RWPE1 (cell line): ENCODE measurements around the gene RCL1.

Experiments used
- CTCF ChIA-PET: fragments of 350-600 bp; sonication (Branson Sonifier 250); formaldehyde crosslinking; extraction: SDS; loops from one replicate; lab custom pipeline; 2021; lab: Yijun Ruan, JAX
- POLR2A ChIA-PET: fragments of 400-600 bp; formaldehyde crosslinking; extraction: SDS; loops from one replicate; lab custom pipeline; 2020; ENCODE audit warnings: antibody characterized with exemption; ENCODE audit not compliant: low non-redundant PET; lab: Yijun Ruan, JAX
- DNase-seq: peaks from one replicate; pipeline ENCODE4 v3.0.0; 2012; ENCODE audit warnings: low spot score
- H3K27ac ChIP-seq: fragments of 450-650 bp; 2 replicates; pipeline ENCODE4 v1.5.1; 2017
- CTCF ChIP-seq: fragments of 450-650 bp; conservative IDR thresholded peaks from 2 replicates; pipeline ENCODE4 v1.5.1; 2017; ENCODE audit warnings: low read depth, mild to moderate bottlenecking

Gene RCL1

GRCh38 chr9:4844056-4844838, 51.5 kb downstream of the RCL1 start:
- CTCF ChIA-PET = no interaction called here

GRCh38 chr9:4849369-4849768, 56.6 kb downstream of the RCL1 start:
- 0 out of 2 replicates have a peak, but pooled peaks have one; percentile 9 for TF ChIP-seq CTCF
- H3K27ac ChIP-seq = no peak overlapping the region
- DNase-seq = no peak
- CTCF ChIA-PET = interaction anchor here (0.6 kb wide), 1 partner anchor 32 kb away, joined by 3 read pairs; no protein-coding TSS in a partner anchor
- POLR2A ChIA-PET = no interaction called here

More at GRCh38 chr9:4844056-4844838, 51.5 kb downstream of the RCL1 start:
- POLR2A ChIA-PET = interaction anchor here (0.6 kb wide), 1 partner anchor 104 kb away, joined by 3 read pairs; no protein-coding TSS in a partner anchor
- no peak for DNase-seq
- H3K27ac ChIP-seq = no peak overlapping the region
- TF ChIP-seq CTCF = no peak

- no peak for DNase-seq
- ChIA-PET POLR2A (no interaction called here), CTCF (interaction anchor here (0.6 to 0.7 kb wide), 2 partner anchors 10 to 749 kb away, joined by 4 to 5 read pairs; no protein-coding TSS in a partner anchor)
- TF ChIP-seq CTCF = no peak
- H3K27ac ChIP-seq = no peak overlapping the region
Measured at GRCh38 chr9:4850603-4851310, 58.0 kb downstream of the RCL1 start.

- no peak for TF ChIP-seq CTCF
- DNase-seq = no peak
- no peak overlapping the region for H3K27ac ChIP-seq
- CTCF ChIA-PET = no interaction called here
- POLR2A ChIA-PET = no interaction called here
Measured at GRCh38 chr9:4852419-4852818, 59.7 kb downstream of the RCL1 start.

- H3K27ac ChIP-seq = no peak overlapping the region
- CTCF ChIA-PET = no interaction called here
Measured at GRCh38 chr9:4854265-4854590, 61.5 kb downstream of the RCL1 start.

More at GRCh38 chr9:4854265-4854590, 61.5 kb downstream of the RCL1 start:
- POLR2A ChIA-PET = no interaction called here
- no peak for TF ChIP-seq CTCF
- DNase-seq = no peak
